HL-60 (cell line): ENCODE measurements around the gene LRRK1.

Experiments
- DNase-seq, 2 experiments: peaks; one replicate each; pipeline ENCODE4 v3.0.0-alpha.2; 2010 to 2020; ENCODE audit warnings: low read depth in 1 of 2, low spot score in 1 of 2
- H3K27ac ChIP-seq: fragments of 250-450 bp; sonication (Bioruptor Pico); replicated peaks from 2 replicates; pipeline ENCODE4 v1.5.1; 2020; ENCODE audit warnings: mild to moderate bottlenecking, moderate library complexity
- H3K27me3 ChIP-seq: fragments of 250-450 bp; sonication (Bioruptor Pico); 2 replicates; pipeline ENCODE4 v1.5.1; 2021; ENCODE audit warnings: mild to moderate bottlenecking, moderate library complexity; ENCODE audit not compliant: insufficient read depth, poor library complexity, severe bottlenecking
- H3K4me3 ChIP-seq: replicated peaks from 2 replicates; pipeline ENCODE4 v1.5.1; 2011; ENCODE audit warnings: mild to moderate bottlenecking, control low read depth, low read length; ENCODE audit not compliant: insufficient read depth
- GABPA ChIP-seq: IDR thresholded peaks from 2 replicates; pipeline ENCODE4 v1.6.1; 2012; ENCODE audit warnings: low read depth
- POLR2AphosphoS5 ChIP-seq: IDR thresholded peaks from 2 replicates; pipeline ENCODE4 v1.6.1; 2012; ENCODE audit warnings: low read depth
- SPI1 ChIP-seq: IDR thresholded peaks from 2 replicates; pipeline ENCODE4 v1.6.1; 2012; ENCODE audit warnings: low read depth, mild to moderate bottlenecking, borderline replicate concordance
- TF ChIP-seq, protein P1 (sequence below): IDR thresholded peaks from one replicate; pipeline ENCODE4 v1.5.1; 2011; ENCODE audit warnings: low read length, control low read depth, inconsistent platforms; ENCODE audit not compliant: insufficient read depth
- TF ChIP-seq, protein P2 (sequence below): IDR thresholded peaks from 2 replicates; pipeline ENCODE4 v1.6.1; 2012; ENCODE audit warnings: low read depth; ENCODE audit not compliant: insufficient replicate concordance

Gene LRRK1

DNA sequence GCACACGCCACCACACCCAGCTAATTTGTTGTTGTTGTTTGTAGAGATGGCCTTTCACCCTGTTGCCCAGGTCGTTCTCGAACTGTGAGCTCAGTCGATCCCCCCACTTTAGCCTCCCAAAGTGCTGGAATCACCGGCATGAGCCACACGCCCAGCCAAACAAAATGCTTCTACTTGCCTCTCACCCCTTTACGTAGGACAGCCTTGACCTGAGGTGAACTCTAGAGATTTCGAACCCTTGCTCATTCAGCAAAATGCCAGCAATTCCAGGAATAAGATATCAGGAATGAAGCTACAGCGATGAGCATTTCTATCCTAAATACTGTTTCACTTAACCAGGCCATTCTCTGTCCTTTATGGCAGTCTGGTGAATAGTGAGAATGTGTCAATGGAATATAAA lies 135.0 kb downstream of the LRRK1 start:
- Histone ChIP-seq H3K27ac (no peak overlapping the region), H3K27me3 (no peaks in the 10 kb centered on the region), H3K4me3 (no peak overlapping the region)
- TF ChIP-seq POLR2AphosphoS5 (no peak), GABPA (no peak), SPI1 (no peak)
- TF ChIP-seq, protein P1, sequence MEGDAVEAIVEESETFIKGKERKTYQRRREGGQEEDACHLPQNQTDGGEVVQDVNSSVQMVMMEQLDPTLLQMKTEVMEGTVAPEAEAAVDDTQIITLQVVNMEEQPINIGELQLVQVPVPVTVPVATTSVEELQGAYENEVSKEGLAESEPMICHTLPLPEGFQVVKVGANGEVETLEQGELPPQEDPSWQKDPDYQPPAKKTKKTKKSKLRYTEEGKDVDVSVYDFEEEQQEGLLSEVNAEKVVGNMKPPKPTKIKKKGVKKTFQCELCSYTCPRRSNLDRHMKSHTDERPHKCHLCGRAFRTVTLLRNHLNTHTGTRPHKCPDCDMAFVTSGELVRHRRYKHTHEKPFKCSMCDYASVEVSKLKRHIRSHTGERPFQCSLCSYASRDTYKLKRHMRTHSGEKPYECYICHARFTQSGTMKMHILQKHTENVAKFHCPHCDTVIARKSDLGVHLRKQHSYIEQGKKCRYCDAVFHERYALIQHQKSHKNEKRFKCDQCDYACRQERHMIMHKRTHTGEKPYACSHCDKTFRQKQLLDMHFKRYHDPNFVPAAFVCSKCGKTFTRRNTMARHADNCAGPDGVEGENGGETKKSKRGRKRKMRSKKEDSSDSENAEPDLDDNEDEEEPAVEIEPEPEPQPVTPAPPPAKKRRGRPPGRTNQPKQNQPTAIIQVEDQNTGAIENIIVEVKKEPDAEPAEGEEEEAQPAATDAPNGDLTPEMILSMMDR: no peak
- TF ChIP-seq, protein P2, sequence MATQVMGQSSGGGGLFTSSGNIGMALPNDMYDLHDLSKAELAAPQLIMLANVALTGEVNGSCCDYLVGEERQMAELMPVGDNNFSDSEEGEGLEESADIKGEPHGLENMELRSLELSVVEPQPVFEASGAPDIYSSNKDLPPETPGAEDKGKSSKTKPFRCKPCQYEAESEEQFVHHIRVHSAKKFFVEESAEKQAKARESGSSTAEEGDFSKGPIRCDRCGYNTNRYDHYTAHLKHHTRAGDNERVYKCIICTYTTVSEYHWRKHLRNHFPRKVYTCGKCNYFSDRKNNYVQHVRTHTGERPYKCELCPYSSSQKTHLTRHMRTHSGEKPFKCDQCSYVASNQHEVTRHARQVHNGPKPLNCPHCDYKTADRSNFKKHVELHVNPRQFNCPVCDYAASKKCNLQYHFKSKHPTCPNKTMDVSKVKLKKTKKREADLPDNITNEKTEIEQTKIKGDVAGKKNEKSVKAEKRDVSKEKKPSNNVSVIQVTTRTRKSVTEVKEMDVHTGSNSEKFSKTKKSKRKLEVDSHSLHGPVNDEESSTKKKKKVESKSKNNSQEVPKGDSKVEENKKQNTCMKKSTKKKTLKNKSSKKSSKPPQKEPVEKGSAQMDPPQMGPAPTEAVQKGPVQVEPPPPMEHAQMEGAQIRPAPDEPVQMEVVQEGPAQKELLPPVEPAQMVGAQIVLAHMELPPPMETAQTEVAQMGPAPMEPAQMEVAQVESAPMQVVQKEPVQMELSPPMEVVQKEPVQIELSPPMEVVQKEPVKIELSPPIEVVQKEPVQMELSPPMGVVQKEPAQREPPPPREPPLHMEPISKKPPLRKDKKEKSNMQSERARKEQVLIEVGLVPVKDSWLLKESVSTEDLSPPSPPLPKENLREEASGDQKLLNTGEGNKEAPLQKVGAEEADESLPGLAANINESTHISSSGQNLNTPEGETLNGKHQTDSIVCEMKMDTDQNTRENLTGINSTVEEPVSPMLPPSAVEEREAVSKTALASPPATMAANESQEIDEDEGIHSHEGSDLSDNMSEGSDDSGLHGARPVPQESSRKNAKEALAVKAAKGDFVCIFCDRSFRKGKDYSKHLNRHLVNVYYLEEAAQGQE: no peak
- DNase-seq: no peak

DNA sequence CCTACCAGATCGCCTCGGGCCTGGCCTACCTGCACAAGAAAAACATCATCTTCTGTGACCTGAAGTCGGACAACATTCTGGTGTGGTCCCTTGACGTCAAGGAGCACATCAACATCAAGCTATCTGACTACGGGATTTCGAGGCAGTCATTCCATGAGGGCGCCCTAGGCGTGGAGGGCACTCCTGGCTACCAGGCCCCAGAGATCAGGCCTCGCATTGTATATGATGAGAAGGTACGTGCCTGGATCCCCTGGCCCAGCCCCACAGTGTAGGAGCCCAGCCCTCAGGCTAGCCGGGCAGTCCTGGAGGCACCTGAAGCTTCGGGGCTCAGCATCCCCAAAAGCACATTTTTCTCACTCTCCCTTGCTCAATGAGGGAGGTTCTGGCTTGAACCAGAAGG lies 135.8 kb downstream of the LRRK1 start:
- TF ChIP-seq POLR2AphosphoS5 (no peak), SPI1 (no peak)
- TF ChIP-seq, protein P2: no peak
- TF ChIP-seq, protein P1: no peak
- DNase-seq: no peak
- Histone ChIP-seq H3K27me3 (no peaks in the 10 kb centered on the region), H3K4me3 (no peak overlapping the region), H3K27ac (no peak overlapping the region)

DNA sequence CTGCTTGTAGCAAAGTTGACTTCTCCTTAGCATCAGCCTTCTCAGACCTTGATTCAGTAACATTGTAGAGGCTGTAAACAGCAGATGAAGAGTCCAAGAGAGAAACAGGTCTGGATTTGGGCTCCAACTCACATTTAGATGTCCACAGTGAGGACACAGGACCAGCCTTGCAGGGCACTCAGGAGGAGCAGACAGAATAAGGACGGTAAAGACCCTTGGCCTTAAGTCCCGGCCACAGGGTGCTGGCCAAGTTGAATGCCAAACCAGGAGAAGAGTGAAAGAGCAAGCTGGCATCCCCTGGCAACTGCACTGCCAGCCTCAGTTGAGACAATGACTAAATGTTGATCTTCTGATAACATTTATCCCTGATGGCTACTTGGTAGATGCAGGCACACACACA lies 136.3 kb downstream of the LRRK1 start:
- Histone ChIP-seq H3K27ac (no peak overlapping the region), H3K27me3 (no peaks in the 10 kb centered on the region), H3K4me3 (no peak overlapping the region)
- DNase-seq: no peak
- no peak for TF ChIP-seq POLR2AphosphoS5
- no peak for TF ChIP-seq GABPA
- TF ChIP-seq, protein P1: no peak
- TF ChIP-seq, protein P2: no peak
- no peak for TF ChIP-seq SPI1
